T1000 (cell line): ENCODE results near the gene SNX32.
"Not testable (repeated sequence)": the region's sequence is repeated elsewhere in the genome, so short reads cannot be mapped to it uniquely, and the experiment has no call there.

Source experiments
- DNase-seq: peaks from one replicate; lab custom pipeline; 2025; ENCODE audit warnings: mixed read lengths; lab: John Stamatoyannopoulos, UW

The SNX32 gene

GRCh38 chr11:65829459-65829858, 4.3 kb upstream of the SNX32 start:
- no peak for DNase-seq

- not testable (repeated sequence) for DNase-seq
These were observed 1.5 kb upstream of the SNX32 start for GRCh38 chr11:65832231-65832630.

- no peak for DNase-seq
These were observed 439 bp downstream of the SNX32 start for GRCh38 chr11:65834202-65834601.

GRCh38 chr11:65842144-65842543, 8.4 kb downstream of the SNX32 start:
- no peak for DNase-seq

GRCh38 chr11:65843811-65844210, 10.0 kb downstream of the SNX32 start:
- DNase-seq: no peak

GRCh38 chr11:65844231-65844872, 10.6 kb downstream of the SNX32 start:
- DNase-seq: no peak

- DNase-seq: no peak
These were observed 14.0 kb downstream of the SNX32 start for GRCh38 chr11:65847746-65848145.

- DNase-seq: not testable (repeated sequence)
These were observed 14.9 kb downstream of the SNX32 start for GRCh38 chr11:65848693-65849092.

GRCh38 chr11:65849366-65849765, 15.6 kb downstream of the SNX32 start:
- DNase-seq: no peak

GRCh38 chr11:65849771-65850216, 16.0 kb downstream of the SNX32 start:
- no peak for DNase-seq

- DNase-seq: no peak
These were observed 16.7 kb downstream of the SNX32 start for GRCh38 chr11:65850217-65851082.

- peak; percentile 23 for DNase-seq
These were observed 17.4 kb downstream of the SNX32 start for GRCh38 chr11:65851083-65851579.

GRCh38 chr11:65851811-65852507, 18.2 kb downstream of the SNX32 start:
- no peak for DNase-seq

- no peak for DNase-seq
These were observed 18.9 kb downstream of the SNX32 start for GRCh38 chr11:65852508-65853245.

GRCh38 chr11:65853246-65853979, 19.6 kb downstream of the SNX32 start:
- DNase-seq: no peak

- DNase-seq: no peak
These were observed 20.4 kb downstream of the SNX32 start for GRCh38 chr11:65854161-65854592.

- DNase-seq: no peak
These were observed 21.4 kb downstream of the SNX32 start for GRCh38 chr11:65854852-65855837.

GRCh38 chr11:65855927-65856363, 22.2 kb downstream of the SNX32 start:
- DNase-seq: no peak

- DNase-seq: peak; percentile 55
These were observed 23.1 kb downstream of the SNX32 start for GRCh38 chr11:65856689-65857499.
